ENCODE data around the gene HINT2.

DNA sequence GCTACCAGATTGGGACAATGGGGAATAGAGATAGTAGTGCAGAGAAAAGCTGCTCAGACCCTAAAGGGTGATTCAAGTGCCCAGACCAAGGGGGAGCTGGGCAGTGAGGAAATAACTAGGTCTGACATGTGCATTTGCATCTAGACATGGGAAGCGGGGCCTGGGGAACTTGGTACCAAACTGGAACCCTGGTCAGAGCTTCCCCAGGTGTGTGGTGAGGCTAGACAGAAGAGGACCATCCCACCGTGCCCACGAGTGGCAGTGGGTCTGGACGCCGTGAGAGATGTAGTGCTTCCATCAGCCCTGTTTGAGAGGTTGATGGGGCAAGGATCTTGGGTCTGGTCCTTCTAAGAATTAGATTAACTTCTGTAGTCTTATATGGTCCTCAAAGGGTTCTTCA lies 21.8 kb upstream of the HINT2 start:
- TF ChIP-seq, protein P1, sequence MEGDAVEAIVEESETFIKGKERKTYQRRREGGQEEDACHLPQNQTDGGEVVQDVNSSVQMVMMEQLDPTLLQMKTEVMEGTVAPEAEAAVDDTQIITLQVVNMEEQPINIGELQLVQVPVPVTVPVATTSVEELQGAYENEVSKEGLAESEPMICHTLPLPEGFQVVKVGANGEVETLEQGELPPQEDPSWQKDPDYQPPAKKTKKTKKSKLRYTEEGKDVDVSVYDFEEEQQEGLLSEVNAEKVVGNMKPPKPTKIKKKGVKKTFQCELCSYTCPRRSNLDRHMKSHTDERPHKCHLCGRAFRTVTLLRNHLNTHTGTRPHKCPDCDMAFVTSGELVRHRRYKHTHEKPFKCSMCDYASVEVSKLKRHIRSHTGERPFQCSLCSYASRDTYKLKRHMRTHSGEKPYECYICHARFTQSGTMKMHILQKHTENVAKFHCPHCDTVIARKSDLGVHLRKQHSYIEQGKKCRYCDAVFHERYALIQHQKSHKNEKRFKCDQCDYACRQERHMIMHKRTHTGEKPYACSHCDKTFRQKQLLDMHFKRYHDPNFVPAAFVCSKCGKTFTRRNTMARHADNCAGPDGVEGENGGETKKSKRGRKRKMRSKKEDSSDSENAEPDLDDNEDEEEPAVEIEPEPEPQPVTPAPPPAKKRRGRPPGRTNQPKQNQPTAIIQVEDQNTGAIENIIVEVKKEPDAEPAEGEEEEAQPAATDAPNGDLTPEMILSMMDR (IDR thresholded peaks at IDR 0.05), result no peak
- no peak for TF ChIP-seq POLR2A (IDR thresholded peaks at IDR 0.05)

All from heart left ventricle (tissue), 13 donors.